ENCODE results near the gene LEPROT.

DNA sequence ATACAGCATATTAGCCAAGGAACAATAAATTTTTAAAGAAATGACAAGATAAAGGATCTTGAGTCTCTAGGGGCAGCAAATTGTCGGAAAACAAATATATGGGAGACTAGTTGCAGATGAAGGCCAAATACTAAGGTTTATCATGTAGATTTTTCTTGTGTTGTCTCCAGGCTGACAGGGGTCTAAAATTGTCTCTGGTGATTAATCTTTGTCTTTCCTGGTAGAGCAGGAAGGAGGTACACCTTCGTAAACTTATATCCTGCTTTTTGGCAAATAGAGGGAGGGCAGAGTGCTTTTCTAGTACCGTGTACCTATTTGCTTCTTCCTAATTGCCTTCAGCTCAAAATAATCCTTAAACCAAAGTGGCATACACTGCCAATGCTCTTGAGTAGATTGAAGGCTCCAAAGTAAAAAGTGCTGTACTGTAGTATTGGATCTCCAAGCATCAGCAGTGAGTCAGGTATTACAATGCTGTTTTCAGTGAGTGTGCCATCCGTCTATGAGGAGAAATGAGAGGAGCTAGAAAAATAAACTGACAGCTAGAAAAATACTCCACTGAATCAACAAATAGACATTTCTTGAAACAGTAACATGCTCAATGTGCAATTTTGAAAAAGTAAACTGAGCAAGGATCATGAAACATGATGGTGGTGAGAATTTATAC is 1.8 kb upstream of the LEPROT start:
- TF ChIP-seq SIN3A (IDR thresholded peaks at IDR 0.05; ENCODE audit: borderline replicate concordance, insufficient read depth, low read length) (no peak), POLR2AphosphoS5 (IDR thresholded peaks at IDR 0.05; ENCODE audit: low read depth, low read length) (no peak)

Data from PFSK-1 (cell line).